Measurements from ENCODE around the gene TMEM129.

GRCh38 chr4:1717129-1718094 is 3.7 kb downstream of the TMEM129 start:
- TF ChIP-seq EZH2 (IDR thresholded peaks at IDR 0.05; ENCODE audit: low read depth) (no peak), CTCF (conservative IDR thresholded peaks at IDR 0.05) (no peak)

Measured in PC-9 (cell line).